ENCODE results near the gene EHHADH. TPM values are rescaled to one million over a fixed set of nuclear protein-coding genes. Genes with fewer than 3 reads are reported as not detected.

Gene EHHADH
- total RNA-seq, 1 donor from 2014 or later: 1.3 TPM

GRCh38 chr3:185204894-185205293 is 49.0 kb downstream of the EHHADH start:
- H3K27me3 ChIP-seq (ENCODE audit: control insufficient read depth, insufficient read depth, low read length): no peaks in the 10 kb centered on the region
- no peak for FAIRE-seq
- peaks cover 2% of the 10 kb centered on the region for H3K36me3 ChIP-seq (ENCODE audit: control insufficient read depth, insufficient read depth, low read length)
- H3K4me3 ChIP-seq (ENCODE audit: low read depth, low read length): no peak overlapping the region
- no peak for TF ChIP-seq CTCF (IDR thresholded peaks at IDR 0.05; ENCODE audit: insufficient read depth, low read length, severe bottlenecking)
- no peak for DNase-seq (ENCODE audit: low read depth)

- TF ChIP-seq CTCF (IDR thresholded peaks at IDR 0.05; ENCODE audit: insufficient read depth, low read length, severe bottlenecking): no peak
- Histone ChIP-seq H3K27me3 (ENCODE audit: control insufficient read depth, insufficient read depth, low read length) (no peaks in the 10 kb centered on the region), H3K36me3 (ENCODE audit: control insufficient read depth, insufficient read depth, low read length) (peaks cover 2% of the 10 kb centered on the region), H3K4me3 (ENCODE audit: low read depth, low read length) (no peak overlapping the region)
- FAIRE-seq (no peak), DNase-seq (ENCODE audit: low read depth) (peak; percentile 99)
These were observed 53.2 kb downstream of the EHHADH start for GRCh38 chr3:185200639-185201038.

- Histone ChIP-seq H3K36me3 (ENCODE audit: control insufficient read depth, insufficient read depth, low read length) (peaks cover 2% of the 10 kb centered on the region), H3K4me3 (ENCODE audit: low read depth, low read length) (no peak overlapping the region), H3K27me3 (ENCODE audit: control insufficient read depth, insufficient read depth, low read length) (no peaks in the 10 kb centered on the region)
- no peak for FAIRE-seq
- TF ChIP-seq CTCF (IDR thresholded peaks at IDR 0.05; ENCODE audit: insufficient read depth, low read length, severe bottlenecking): no peak
- DNase-seq (ENCODE audit: low read depth): no peak
These were observed 54.2 kb downstream of the EHHADH start for GRCh38 chr3:185199671-185200070.

GRCh38 chr3:185199206-185199605 is 54.6 kb downstream of the EHHADH start:
- Histone ChIP-seq H3K27me3 (ENCODE audit: control insufficient read depth, insufficient read depth, low read length) (no peaks in the 10 kb centered on the region), H3K4me3 (ENCODE audit: low read depth, low read length) (no peak overlapping the region), H3K36me3 (ENCODE audit: control insufficient read depth, insufficient read depth, low read length) (peaks cover under 1% of the 10 kb centered on the region)
- FAIRE-seq (no peak), DNase-seq (ENCODE audit: low read depth) (no peak)
- TF ChIP-seq CTCF (IDR thresholded peaks at IDR 0.05; ENCODE audit: insufficient read depth, low read length, severe bottlenecking): no peak

- Histone ChIP-seq H3K4me3 (ENCODE audit: low read depth, low read length) (no peak overlapping the region), H3K27me3 (ENCODE audit: control insufficient read depth, insufficient read depth, low read length) (no peaks in the 10 kb centered on the region), H3K36me3 (ENCODE audit: control insufficient read depth, insufficient read depth, low read length) (no peaks in the 10 kb centered on the region)
- DNase-seq (ENCODE audit: low read depth) (no peak), FAIRE-seq (no peak)
- TF ChIP-seq CTCF (IDR thresholded peaks at IDR 0.05; ENCODE audit: insufficient read depth, low read length, severe bottlenecking): no peak
These were observed 56.8 kb downstream of the EHHADH start for GRCh38 chr3:185197068-185197467.

- TF ChIP-seq CTCF (IDR thresholded peaks at IDR 0.05; ENCODE audit: insufficient read depth, low read length, severe bottlenecking): no peak
- no peak for DNase-seq (ENCODE audit: low read depth)
- no peaks in the 10 kb centered on the region for H3K27me3 ChIP-seq (ENCODE audit: control insufficient read depth, insufficient read depth, low read length)
- FAIRE-seq: no peak
- H3K4me3 ChIP-seq (ENCODE audit: low read depth, low read length): no peak overlapping the region
- no peaks in the 10 kb centered on the region for H3K36me3 ChIP-seq (ENCODE audit: control insufficient read depth, insufficient read depth, low read length)
These were observed 58.2 kb downstream of the EHHADH start for GRCh38 chr3:185195652-185196051.

Data from bronchial epithelial cell (primary cell).